Heart left ventricle (tissue), 16 donors: Measurements from ENCODE around the gene HOXC5. TPM values are rescaled to one million over a fixed set of nuclear protein-coding genes. Genes with fewer than 3 reads are reported as not detected.

Experiments used
- ATAC-seq, 4 donors: fragments of 200-7000 bp; cut with Tn5 transposase; one replicate each; pipeline ENCODE4 v1.9.1; 2020 to 2022; ENCODE audit warnings: moderate library complexity in 4 of 4, mild to moderate bottlenecking in 3 of 4, moderate number of reproducible peaks in 1 of 4
- DNase-seq, 5 donors: peaks; one replicate each; pipeline ENCODE4 v3.0.0-alpha.2; 2020
- H3K27ac ChIP-seq, 12 donors: fragments of 200-600 bp; sonication (generic) in 4 of 12; one replicate each; pipeline versions ENCODE4 v1.5.0 to v1.8.0; 2016 to 2022; ENCODE audit warnings: mild to moderate bottlenecking in 2 of 12
- H3K27me3 ChIP-seq, 9 donors: fragments of 200-600 bp; sonication (generic) in 2 of 9; one replicate each; pipeline versions ENCODE4 v1.5.1 to v1.8.0; 2016 to 2022; ENCODE audit warnings: mild to moderate bottlenecking in 3 of 9
- H3K36me3 ChIP-seq, 9 donors: fragments of 200-600 bp; sonication (generic) in 2 of 9; one replicate each; pipeline versions ENCODE4 v1.5.0 to v1.8.0; 2018 to 2022; ENCODE audit warnings: mild to moderate bottlenecking in 2 of 9
- H3K4me1 ChIP-seq, 12 donors: fragments of 200-600 bp; sonication (generic) in 4 of 12; one replicate each; pipeline versions ENCODE4 v1.5.0 to v1.8.0; 2016 to 2022; ENCODE audit warnings: mild to moderate bottlenecking in 3 of 12
- H3K4me3 ChIP-seq, 12 donors: fragments of 200-600 bp; sonication (generic) in 4 of 12; one replicate each; pipeline versions ENCODE4 v1.5.0 to v1.8.0; 2017 to 2022; ENCODE audit warnings: mild to moderate bottlenecking in 9 of 12, moderate library complexity in 4 of 12
- H3K9me3 ChIP-seq, 12 donors: fragments of 200-600 bp; sonication (generic) in 4 of 12; one replicate each; pipeline versions ENCODE4 v1.5.0 to v1.8.0; 2016 to 2022; ENCODE audit warnings: mild to moderate bottlenecking in 1 of 12
- CTCF ChIP-seq, 12 donors: fragments of 200-600 bp; sonication (generic) in 4 of 12; IDR thresholded peaks; one replicate each; pipeline versions ENCODE4 v1.5.0 to v1.8.0; 2018 to 2022; ENCODE audit warnings: antibody characterized with exemption in 12 of 12, mild to moderate bottlenecking in 5 of 12
- POLR2A ChIP-seq, 2 donors: fragments of 450-650 bp; IDR thresholded peaks; one replicate each; pipeline ENCODE4 v1.6.1; 2017; ENCODE audit warnings: antibody characterized with exemption in 2 of 2, mild to moderate bottlenecking in 2 of 2, moderate library complexity in 2 of 2
- WGBS, 4 donors: extraction: QIAGEN DNeasy Blood & Tissue Kit in 2 of 4; methylation state at CpG; one replicate each; pipeline versions ENCODE4 v1.1.5 to v1.1.7; 2013 to 2018; 5-methylcytosine and 5-hydroxymethylcytosine counted together
- intact Hi-C, 10 donors: fragments of 100-400 bp; cut with DNase I; formaldehyde crosslinking; loops; one replicate each; pipeline versions ENCODE4 v1.11.1 to v1.14.2; 2022
- polyA plus RNA-seq, 2 donors: library from polyadenylated mRNA; stranded (reverse); fragments of 200-250 nt; gene quantifications; one replicate each; pipeline ENCODE4 v1.2.3, GENCODE V29; 2013
- total RNA-seq, 9 donors: library from RNA; depleted of rRNA in 2 of 9; stranded (reverse); fragments of >200 nt in 2 of 9; fragmentation: NEBNext Ultra II Directional in 3 of 9; extraction: Animal tissue kit (Norgen Biotek cat#: 25700) in 3 of 9; gene quantifications; one replicate each; pipeline versions ENCODE4 v1.1.0 to v1.2.4, GENCODE V29; 2016 to 2023
- donor health status: ischemic (EF 13 %, LVEDD 7.1; RV severe dilation, severe dysfunction).
- donor health status: healthy with polysubstance abuse.
- donor health status: DM: no; HTN: yes; CAD: no.
- donor health status: DM: no; HTN: no; CAD: no.
- donor health status: ischemic (EF 25% LVEDD 6.9; RV normal size, moderate dysfunction).
- donor health status: ischemic (EF 25% LVEDD 5.7; RV mildly dilated, moderate dysfunction).
- donor health status: healthy.
- donor health status: DM: yes; HTN: yes; CAD: no.
- donor health status: ischemic (EF 35%, LVEDD 5.7; RV mildly dilated, moderate dysfunction).
- donor health status: nonischemic (EF 11% LVEDD 7.7; RV severe dilation, severe dysfunction).
- donor health status: DM: yes; HTN: yes; CAD: no.
- donor health status: PGD.
- donor health status: ischemic (EF 29% LVEDD 5.4; RV normal size, mild dysfunction).
- donor health status: nonischemic (EF 23%, LVEDD 6.1; RV moderate dilation, normal function).

The HOXC5 gene
- total and polyA plus RNA-seq, 11 donors = not detected

- no peak for TF ChIP-seq CTCF (IDR thresholded peaks at IDR 0.05)
- TF ChIP-seq POLR2A (IDR thresholded peaks at IDR 0.05) = no peak
- WGBS, 4 donors = 35 to 54% (median 53%) methylated on average over 2 of the region's 2 CpGs
- no peak overlapping the region for H3K4me3 ChIP-seq
Observed at GRCh38 chr12:54055552-54055951, 22.7 kb downstream of the HOXC5 start.

GRCh38 chr12:54056110-54056509, 23.3 kb downstream of the HOXC5 start:
- TF ChIP-seq POLR2A (IDR thresholded peaks at IDR 0.05) (no peak), CTCF (IDR thresholded peaks at IDR 0.05) (no peak)
- Histone ChIP-seq H3K4me1 (peaks cover 0 to 12% (median 1%) of the 10 kb centered on the region in 12 donors), H3K4me3 (no peak overlapping the region), H3K36me3 (no peaks in the 10 kb centered on the region), H3K9me3 (no peaks in the 10 kb centered on the region), H3K27ac (no peak overlapping the region), H3K27me3 (peaks cover 27 to 99% (median 92%) of the 10 kb centered on the region in 9 donors)
- DNase-seq = no peak
- no peak for ATAC-seq
- intact Hi-C loops = no loop called here

More at GRCh38 chr12:54055552-54055951, 22.7 kb downstream of the HOXC5 start:
- Histone ChIP-seq H3K36me3 (no peaks in the 10 kb centered on the region), H3K9me3 (no peaks in the 10 kb centered on the region), H3K4me1 (peaks cover 0 to 12% (median 1%) of the 10 kb centered on the region in 12 donors), H3K27ac (no peak overlapping the region), H3K27me3 (peaks cover 32 to 99% (median 92%) of the 10 kb centered on the region in 9 donors)
- intact Hi-C loops = no loop called here
- no peak for ATAC-seq
- DNase-seq = no peak

GRCh38 chr12:54058128-54058768, 25.4 kb downstream of the HOXC5 start:
- DNase-seq = no peak

GRCh38 chr12:54059668-54060067, 26.8 kb downstream of the HOXC5 start:
- Histone ChIP-seq H3K27me3 (peaks cover 17 to 99% (median 88%) of the 10 kb centered on the region in 9 donors), H3K4me3 (no peak overlapping the region), H3K36me3 (no peaks in the 10 kb centered on the region), H3K27ac (no peak overlapping the region), H3K4me1 (no peaks in the 10 kb centered on the region), H3K9me3 (no peaks in the 10 kb centered on the region)
- no peak for DNase-seq
- TF ChIP-seq CTCF (IDR thresholded peaks at IDR 0.05) (no peak), POLR2A (IDR thresholded peaks at IDR 0.05) (no peak)
- no peak for ATAC-seq
- intact Hi-C loops = loop anchor here in 1 of 10 donors (5.0 kb wide), 1 partner anchor 38 kb away; no protein-coding TSS in a partner anchor
- WGBS, 4 donors = 16 to 21% (median 20%) methylated on average over 7 of the region's 7 CpGs

More at GRCh38 chr12:54058128-54058768, 25.4 kb downstream of the HOXC5 start:
- Histone ChIP-seq H3K9me3 (no peaks in the 10 kb centered on the region), H3K27ac (no peak overlapping the region), H3K36me3 (no peaks in the 10 kb centered on the region), H3K4me3 (no peak overlapping the region), H3K4me1 (peaks cover 0 to 4% (median under 1%) of the 10 kb centered on the region in 12 donors), H3K27me3 (peaks cover 20 to 99% (median 89%) of the 10 kb centered on the region in 9 donors)
- WGBS, 4 donors = 18 to 40% (median 27%) methylated on average over 11 to 14 of the region's 14 CpGs
- TF ChIP-seq POLR2A (IDR thresholded peaks at IDR 0.05) (no peak), CTCF (IDR thresholded peaks at IDR 0.05) (no peak)
- intact Hi-C loops = no loop called here
- ATAC-seq = no peak
